MM.1S (cell line): ENCODE measurements around the gene HSD11B2.

Source experiments
- DNase-seq: peaks from one replicate; pipeline ENCODE4 v3.0.0-alpha.2; 2015
- H2AFZ ChIP-seq: fragments of 300-600 bp; sonication (generic); 2 replicates; pipeline ENCODE4 v1.6.0; 2016; ENCODE audit warnings: antibody characterized with exemption, low read length
- H3F3A ChIP-seq: fragments of 300-600 bp; sonication (generic); 2 replicates; pipeline ENCODE4 v1.6.1; 2016; ENCODE audit warnings: mild to moderate bottlenecking, antibody characterized with exemption, low read length, moderate library complexity, mixed read lengths; ENCODE audit not compliant: insufficient read depth
- H3K27ac ChIP-seq: fragments of 300-600 bp; sonication (generic); 2 replicates; pipeline ENCODE4 v1.5.1; 2016; ENCODE audit warnings: mild to moderate bottlenecking, low read length
- H3K27me3 ChIP-seq: fragments of 300-600 bp; sonication (generic); replicated peaks from 2 replicates; pipeline ENCODE4 v1.6.0; 2016; ENCODE audit warnings: low read length; ENCODE audit not compliant: insufficient read depth
- H3K36me3 ChIP-seq: fragments of 300-600 bp; sonication (generic); replicated peaks from 2 replicates; pipeline ENCODE4 v1.6.1; 2016; ENCODE audit warnings: mild to moderate bottlenecking, low read length, mixed read lengths; ENCODE audit not compliant: insufficient read depth
- H3K4me1 ChIP-seq: fragments of 300-600 bp; sonication (generic); 2 replicates; pipeline ENCODE4 v1.6.1; 2016; ENCODE audit warnings: low read length, mixed read lengths
- H3K4me2 ChIP-seq: fragments of 300-600 bp; sonication (generic); 2 replicates; pipeline ENCODE4 v1.6.0; 2016; ENCODE audit warnings: low read depth, low read length
- H3K4me3 ChIP-seq: fragments of 300-600 bp; sonication (generic); 2 replicates; pipeline ENCODE4 v1.5.1; 2016; ENCODE audit warnings: low read length, mixed read lengths
- H3K79me2 ChIP-seq: fragments of 300-600 bp; sonication (generic); 2 replicates; pipeline ENCODE4 v1.6.1; 2016; ENCODE audit warnings: mixed run types, low read length, mixed read lengths
- H3K9ac ChIP-seq: fragments of 300-600 bp; sonication (generic); 2 replicates; pipeline ENCODE4 v1.6.1; 2016; ENCODE audit warnings: low read length, mixed read lengths
- H3K9me2 ChIP-seq: fragments of 300-600 bp; sonication (generic); replicated peaks from 2 replicates; pipeline ENCODE4 v1.6.1; 2016; ENCODE audit warnings: mild to moderate bottlenecking, low read length, mixed read lengths; ENCODE audit not compliant: insufficient read depth
- H3K9me3 ChIP-seq: fragments of 300-600 bp; sonication (generic); replicated peaks from 2 replicates; pipeline ENCODE4 v1.6.1; 2016; ENCODE audit warnings: mild to moderate bottlenecking, low read length, mixed read lengths; ENCODE audit not compliant: insufficient read depth
- H4K20me1 ChIP-seq: fragments of 300-600 bp; sonication (generic); 2 replicates; pipeline ENCODE4 v1.6.1; 2016; ENCODE audit warnings: mild to moderate bottlenecking, low read length, moderate library complexity, mixed read lengths; ENCODE audit not compliant: insufficient read depth
- EZH2 ChIP-seq: fragments of 300-600 bp; sonication (generic); optimal IDR thresholded peaks from 2 replicates; pipeline ENCODE3; 2017; ENCODE audit warnings: low read depth, mild to moderate bottlenecking, antibody characterized with exemption, low read length, mixed read lengths
- EZH2phosphoT487 ChIP-seq: fragments of 300-600 bp; sonication (generic); IDR thresholded peaks from 2 replicates; pipeline ENCODE4 v1.6.1; 2018; ENCODE audit warnings: antibody characterized with exemption, low read length
- TF ChIP-seq, protein P1 (sequence below): fragments of 300-600 bp; sonication (generic); IDR thresholded peaks from 2 replicates; pipeline ENCODE4 v1.5.1; 2016; ENCODE audit warnings: antibody characterized with exemption, low read length, mixed read lengths

The HSD11B2 gene

DNA sequence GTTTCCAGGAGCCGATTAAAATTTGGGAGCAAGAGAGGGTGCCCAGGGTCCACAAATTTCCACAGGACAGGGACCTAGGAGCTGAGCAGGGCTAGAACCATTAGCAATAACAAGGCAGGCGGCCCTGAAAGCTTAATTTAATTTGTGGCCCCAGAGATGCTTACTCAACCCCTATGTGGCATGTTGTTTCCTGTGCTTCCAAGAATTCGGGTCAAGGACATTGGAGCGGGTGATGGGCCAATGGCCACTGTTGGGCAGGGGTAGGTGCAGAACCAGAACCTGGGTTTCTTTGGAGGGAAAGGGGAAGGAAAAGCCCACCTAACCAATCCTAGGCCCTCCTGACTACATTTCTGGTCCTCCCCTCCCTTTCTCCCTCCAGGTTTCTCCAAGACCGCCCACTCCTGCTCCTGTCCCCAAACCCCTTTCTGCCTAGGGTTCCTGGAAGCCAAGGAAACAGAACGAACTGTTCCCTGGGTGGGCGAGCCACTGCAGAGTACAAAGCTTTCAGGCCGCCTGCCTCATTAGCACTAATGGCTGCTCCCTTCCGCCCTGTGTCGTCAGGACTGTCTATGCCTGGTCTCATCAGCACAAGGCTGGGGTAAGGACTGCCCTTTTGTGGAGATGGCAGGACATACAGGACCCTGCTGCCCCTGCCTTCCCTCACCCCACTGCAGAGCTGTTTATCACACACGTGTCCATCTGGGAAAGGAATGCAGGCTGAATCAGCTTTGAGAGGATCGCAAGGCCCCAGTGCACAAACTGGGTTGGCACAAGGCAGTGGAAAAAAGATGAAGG is 53.0 kb downstream of the HSD11B2 start:
- Histone ChIP-seq H4K20me1 (no peaks in the 10 kb centered on the region), H3K27ac (no peak overlapping the region), H3K4me2 (no peak overlapping the region), H3K79me2 (peaks cover 46% of the 10 kb centered on the region), H3K9ac (no peak overlapping the region), H3K9me2 (no peaks in the 10 kb centered on the region), H3K9me3 (no peaks in the 10 kb centered on the region), H3K36me3 (no peaks in the 10 kb centered on the region), H3K27me3 (no peaks in the 10 kb centered on the region), H3F3A (peaks cover 10% of the 10 kb centered on the region), H3K4me3 (no peak overlapping the region), H2AFZ (no peak overlapping the region), H3K4me1 (peaks cover 10% of the 10 kb centered on the region)
- no peak for DNase-seq
- no peak for TF ChIP-seq EZH2
- no peak for TF ChIP-seq EZH2phosphoT487
- TF ChIP-seq, protein P1, sequence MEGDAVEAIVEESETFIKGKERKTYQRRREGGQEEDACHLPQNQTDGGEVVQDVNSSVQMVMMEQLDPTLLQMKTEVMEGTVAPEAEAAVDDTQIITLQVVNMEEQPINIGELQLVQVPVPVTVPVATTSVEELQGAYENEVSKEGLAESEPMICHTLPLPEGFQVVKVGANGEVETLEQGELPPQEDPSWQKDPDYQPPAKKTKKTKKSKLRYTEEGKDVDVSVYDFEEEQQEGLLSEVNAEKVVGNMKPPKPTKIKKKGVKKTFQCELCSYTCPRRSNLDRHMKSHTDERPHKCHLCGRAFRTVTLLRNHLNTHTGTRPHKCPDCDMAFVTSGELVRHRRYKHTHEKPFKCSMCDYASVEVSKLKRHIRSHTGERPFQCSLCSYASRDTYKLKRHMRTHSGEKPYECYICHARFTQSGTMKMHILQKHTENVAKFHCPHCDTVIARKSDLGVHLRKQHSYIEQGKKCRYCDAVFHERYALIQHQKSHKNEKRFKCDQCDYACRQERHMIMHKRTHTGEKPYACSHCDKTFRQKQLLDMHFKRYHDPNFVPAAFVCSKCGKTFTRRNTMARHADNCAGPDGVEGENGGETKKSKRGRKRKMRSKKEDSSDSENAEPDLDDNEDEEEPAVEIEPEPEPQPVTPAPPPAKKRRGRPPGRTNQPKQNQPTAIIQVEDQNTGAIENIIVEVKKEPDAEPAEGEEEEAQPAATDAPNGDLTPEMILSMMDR: no peak

DNA sequence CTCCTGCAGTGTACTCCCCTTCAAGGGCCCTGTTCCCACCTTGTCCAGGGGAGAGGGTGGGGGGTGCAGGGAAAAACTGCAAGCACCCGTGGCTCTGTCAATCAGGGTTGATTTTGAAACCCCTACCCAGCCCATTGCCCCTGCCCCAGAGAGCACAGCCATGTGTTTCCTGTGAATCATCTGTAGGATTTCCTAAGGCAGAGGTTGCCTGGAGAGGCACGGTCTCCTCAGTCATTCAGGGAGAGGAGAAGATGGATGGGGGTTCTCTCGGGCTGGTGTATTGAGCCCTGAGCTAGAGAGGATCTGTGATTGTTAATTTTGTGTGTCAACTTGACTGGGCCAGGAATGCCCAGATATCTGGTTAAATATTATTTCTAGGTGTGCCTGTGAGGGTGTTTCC is 55.9 kb downstream of the HSD11B2 start:
- Histone ChIP-seq H3F3A (peaks cover 18% of the 10 kb centered on the region), H3K4me1 (peaks cover 15% of the 10 kb centered on the region), H3K4me3 (no peak overlapping the region), H4K20me1 (no peaks in the 10 kb centered on the region), H3K27ac (no peak overlapping the region), H3K79me2 (peaks cover 21% of the 10 kb centered on the region), H3K9me3 (no peaks in the 10 kb centered on the region), H3K9me2 (no peaks in the 10 kb centered on the region), H2AFZ (no peak overlapping the region), H3K9ac (no peak overlapping the region), H3K4me2 (no peak overlapping the region), H3K36me3 (no peaks in the 10 kb centered on the region), H3K27me3 (no peaks in the 10 kb centered on the region)
- no peak for DNase-seq
- TF ChIP-seq, protein P1: no peak
- no peak for TF ChIP-seq EZH2phosphoT487
- no peak for TF ChIP-seq EZH2
